CD14-positive monocyte (primary cell): ENCODE measurements around the gene CRYBG3. TPM values are rescaled to one million over a fixed set of nuclear protein-coding genes. Genes with fewer than 3 reads are reported as not detected.

ENCODE experiments used
- DNase-seq, 3 donors: peaks; one replicate each; pipeline ENCODE4 v3.0.0-alpha.2; 2011 to 2022
- H2AFZ ChIP-seq: 2 replicates; pipeline ENCODE4 v1.6.0; 2012; ENCODE audit warnings: mild to moderate bottlenecking, low read depth, low read length, inconsistent platforms; ENCODE audit not compliant: insufficient read depth, poor library complexity, severe bottlenecking
- H3K27ac ChIP-seq, 2 donors: 1 replicate in 1 of 2; 2 replicates in 1 of 2; pipeline ENCODE4 v1.5.1; 2012 to 2013; ENCODE audit warnings: low read length in 2 of 2, control low read depth in 1 of 2, inconsistent platforms in 1 of 2, low read depth in 1 of 2, mild to moderate bottlenecking in 1 of 2
- H3K27me3 ChIP-seq, 2 donors: one replicate each; pipeline versions ENCODE4 v1.6.0 to v1.6.1; 2011 to 2013; ENCODE audit warnings: low read length in 2 of 2; ENCODE audit not compliant: control insufficient read depth in 2 of 2, insufficient read depth in 2 of 2
- H3K36me3 ChIP-seq, 2 donors: replicated peaks in 1 of 2; 1 replicate in 1 of 2; 2 replicates in 1 of 2; pipeline versions ENCODE4 v1.5.1 to v1.6.1; 2012 to 2013; ENCODE audit warnings: low read length in 2 of 2, control low read depth in 1 of 2, inconsistent platforms in 1 of 2, mild to moderate bottlenecking in 1 of 2; ENCODE audit not compliant: insufficient read depth in 2 of 2, control insufficient read depth in 1 of 2
- H3K4me1 ChIP-seq, 2 donors: 1 replicate in 1 of 2; 2 replicates in 1 of 2; pipeline versions ENCODE4 v1.5.1 to v1.6.1; 2012 to 2013; ENCODE audit warnings: low read length in 2 of 2, control low read depth in 1 of 2, inconsistent platforms in 1 of 2, mild to moderate bottlenecking in 1 of 2, moderate library complexity in 1 of 2; ENCODE audit not compliant: insufficient read depth in 2 of 2, control insufficient read depth in 1 of 2
- H3K4me2 ChIP-seq: replicated peaks from 2 replicates; pipeline ENCODE3; 2012; ENCODE audit warnings: low read length, moderate library complexity, mild to moderate bottlenecking; ENCODE audit not compliant: poor library complexity, severe bottlenecking; ENCODE audit errors: extremely low read depth
- H3K4me3 ChIP-seq, 3 experiments: fragments of 200-600 bp in 1 of 3; sonication (generic) in 1 of 3; replicated peaks in 1 of 3; 1 replicate in 2 of 3; 2 replicates in 1 of 3; pipeline ENCODE4 v1.5.1; 2011 to 2013; ENCODE audit warnings: low read length in 3 of 3, mild to moderate bottlenecking in 3 of 3, control low read depth in 2 of 3, low read depth in 2 of 3, inconsistent platforms in 1 of 3, moderate library complexity in 1 of 3
- H3K79me2 ChIP-seq: 2 replicates; pipeline ENCODE4 v1.6.0; 2012; ENCODE audit warnings: mild to moderate bottlenecking, control low read depth, inconsistent platforms, low read length, moderate library complexity; ENCODE audit not compliant: insufficient read depth
- H3K9ac ChIP-seq: 2 replicates; pipeline ENCODE4 v1.6.0; 2017; ENCODE audit warnings: low read length, mild to moderate bottlenecking; ENCODE audit not compliant: insufficient read depth, poor library complexity, severe bottlenecking
- H3K9me3 ChIP-seq, 2 donors: replicated peaks in 1 of 2; 1 replicate in 1 of 2; 2 replicates in 1 of 2; pipeline versions ENCODE4 v1.5.1 to v1.6.1; 2012 to 2013; ENCODE audit warnings: low read length in 2 of 2, control low read depth in 1 of 2; ENCODE audit not compliant: control insufficient read depth in 1 of 2, insufficient read depth in 1 of 2
- H4K20me1 ChIP-seq: 2 replicates; pipeline ENCODE4 v1.6.0; 2012; ENCODE audit warnings: mild to moderate bottlenecking, low read length, control low read depth, moderate library complexity; ENCODE audit not compliant: insufficient read depth
- H3K27ac Mint-ChIP-seq, 7 donors: one replicate each; pipeline ENCODE4 v1.8.0; 2020; ENCODE audit warnings: mild to moderate bottlenecking in 7 of 7, mixed read lengths in 7 of 7, moderate library complexity in 6 of 7, inconsistent platforms in 2 of 7
- H3K27me3 Mint-ChIP-seq, 3 donors: one replicate each; pipeline ENCODE4 v1.8.0; 2021 to 2022; ENCODE audit warnings: low read depth in 3 of 3, mild to moderate bottlenecking in 3 of 3, mixed read lengths in 3 of 3, moderate library complexity in 3 of 3, inconsistent platforms in 1 of 3
- H3K36me3 Mint-ChIP-seq, 2 donors: one replicate each; pipeline ENCODE4 v1.8.0; 2020; ENCODE audit warnings: mixed read lengths in 2 of 2, inconsistent platforms in 1 of 2, mild to moderate bottlenecking in 1 of 2
- H3K4me1 Mint-ChIP-seq: one replicate; pipeline ENCODE4 v1.8.0; 2020; ENCODE audit warnings: mild to moderate bottlenecking, mixed read lengths
- H3K4me3 Mint-ChIP-seq, 2 donors: one replicate each; pipeline ENCODE4 v1.8.0; 2020; ENCODE audit warnings: mild to moderate bottlenecking in 2 of 2, mixed read lengths in 2 of 2, moderate library complexity in 1 of 2
- H3K9me3 Mint-ChIP-seq, 7 donors: one replicate each; pipeline ENCODE4 v1.8.0; 2020 to 2022; ENCODE audit warnings: mixed read lengths in 7 of 7, mild to moderate bottlenecking in 6 of 7, moderate library complexity in 6 of 7, inconsistent platforms in 2 of 7
- CTCF ChIP-seq: fragments of 200-600 bp; IDR thresholded peaks from one replicate; pipeline ENCODE4 v1.8.0; 2022; ENCODE audit warnings: antibody characterized with exemption, mild to moderate bottlenecking
- WGBS: methylation state at CpG from one replicate; pipeline ENCODE4 v1.1.5; 2013; ENCODE audit warnings: missing lambda C conversion rate; ENCODE audit not compliant: insufficient coverage; 5-methylcytosine and 5-hydroxymethylcytosine counted together
- intact Hi-C, 2 donors: fragments of 100-400 bp; cut with micrococcal nuclease; formaldehyde crosslinking; loops; one replicate each; pipeline versions ENCODE4 v1.15.0 to v1.15.1; 2023
- polyA plus RNA-seq, 3 donors: library from polyadenylated mRNA; depleted of rRNA in 1 of 3; unstranded in 2 of 3; stranded (reverse) in 1 of 3; fragments of 300-500 nt in 2 of 3; fragments of >200 nt in 1 of 3; fragmentation: Illumina TruSeq in 2 of 3; gene quantifications; 1 replicate in 2 of 3; 2 replicates in 1 of 3; pipeline ENCODE4 v1.2.3, GENCODE V29; 2012 to 2021

CRYBG3 gene
- polyA plus RNA-seq, 3 donors = 2.3 to 6.8 (median 5.3) TPM

GRCh38 chr3:97871801-97872524, 50.2 kb downstream of the CRYBG3 start:
- no peak overlapping the region for H3K4me2 ChIP-seq
- no peak for DNase-seq
- peaks cover 23 to 25% of the 10 kb centered on the region in 2 donors for H3K36me3 Mint-ChIP-seq
- H3K4me1 Mint-ChIP-seq = no peaks in the 10 kb centered on the region
- intact Hi-C loops = no loop called here
- H3K4me3 Mint-ChIP-seq = no peak overlapping the region
- H3K27ac ChIP-seq = no peak overlapping the region
- H3K27me3 Mint-ChIP-seq = no peaks in the 10 kb centered on the region
- no peak overlapping the region for H3K4me3 ChIP-seq
- peaks cover 0 to 4% of the 10 kb centered on the region in 2 donors for H3K9me3 ChIP-seq
- TF ChIP-seq CTCF = no peak
- peaks cover 6 to 37% of the 10 kb centered on the region in 2 donors for H3K36me3 ChIP-seq
- H2AFZ ChIP-seq = no peak overlapping the region
- no peaks in the 10 kb centered on the region for H4K20me1 ChIP-seq
- H3K27ac Mint-ChIP-seq = no peak overlapping the region
- no peaks in the 10 kb centered on the region for H3K4me1 ChIP-seq
- no peaks in the 10 kb centered on the region for H3K27me3 ChIP-seq
- peaks cover 4 to 14% (median 11%) of the 10 kb centered on the region in 7 donors for H3K9me3 Mint-ChIP-seq
- no peak overlapping the region for H3K9ac ChIP-seq
- no peaks in the 10 kb centered on the region for H3K79me2 ChIP-seq
- WGBS = 100% methylated on average over 2 of the region's 6 CpGs

DNA sequence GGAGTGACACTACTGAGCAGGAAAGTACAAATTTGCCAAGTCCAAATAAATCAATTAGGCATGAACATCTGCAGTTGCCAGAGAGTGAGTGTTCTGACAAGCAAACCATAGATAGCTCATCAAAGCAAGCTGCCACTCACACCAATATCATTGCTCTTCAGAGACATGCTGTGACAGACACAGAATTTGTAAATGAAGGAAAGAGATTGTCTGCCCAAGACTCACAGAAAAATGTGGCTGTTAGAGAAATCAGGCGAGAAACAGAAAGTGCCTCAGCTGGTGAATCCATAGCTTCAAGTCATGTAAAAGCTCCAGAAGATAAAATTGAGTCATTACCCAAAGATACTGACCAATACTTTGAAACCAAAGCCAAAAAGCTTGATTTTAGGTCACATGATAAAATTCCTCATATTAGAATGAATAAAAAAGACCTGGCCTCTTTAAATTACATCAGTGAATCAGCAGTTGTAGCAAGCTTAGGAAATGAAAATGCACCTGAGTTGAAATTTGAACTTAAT, 50.8 kb downstream of the CRYBG3 start:
- Histone ChIP-seq H3K4me1 (no peaks in the 10 kb centered on the region), H3K36me3 (peaks cover 6 to 37% of the 10 kb centered on the region in 2 donors), H3K4me3 (no peak overlapping the region), H2AFZ (no peak overlapping the region), H3K79me2 (no peaks in the 10 kb centered on the region), H4K20me1 (no peaks in the 10 kb centered on the region), H3K9me3 (peaks cover 0 to 4% of the 10 kb centered on the region in 2 donors), H3K9ac (no peak overlapping the region), H3K4me2 (no peak overlapping the region), H3K27ac (no peak overlapping the region), H3K27me3 (no peaks in the 10 kb centered on the region)
- intact Hi-C loops = no loop called here
- Mint-ChIP-seq H3K4me3 (no peak overlapping the region), H3K27me3 (no peaks in the 10 kb centered on the region), H3K4me1 (no peaks in the 10 kb centered on the region), H3K9me3 (peaks cover 4 to 14% (median 11%) of the 10 kb centered on the region in 7 donors), H3K36me3 (peaks cover 22 to 25% of the 10 kb centered on the region in 2 donors), H3K27ac (no peak overlapping the region)
- 86% methylated on average over 1 of the region's 1 CpG for WGBS
- no peak for DNase-seq
- TF ChIP-seq CTCF = no peak
